Esophagus (tissue), 2 donors: ENCODE results near the gene MACROH2A1. TPM values are rescaled to one million over a fixed set of nuclear protein-coding genes. Genes with fewer than 3 reads are reported as not detected.

ENCODE experiments used
- H3K27ac ChIP-seq, 2 donors: one replicate each; pipeline ENCODE4 v1.5.1; 2013; ENCODE audit warnings: low read depth in 2 of 2, mild to moderate bottlenecking in 2 of 2, inconsistent platforms in 1 of 2, low read length in 1 of 2, moderate library complexity in 1 of 2
- H3K27me3 ChIP-seq, 2 donors: one replicate each; pipeline ENCODE4 v1.6.1; 2013; ENCODE audit warnings: low read length in 2 of 2, control low read depth in 1 of 2, mild to moderate bottlenecking in 1 of 2; ENCODE audit not compliant: insufficient read depth in 2 of 2, control insufficient read depth in 1 of 2
- H3K36me3 ChIP-seq, 2 donors: one replicate each; pipeline ENCODE4 v1.6.1; 2013; ENCODE audit warnings: low read length in 1 of 2; ENCODE audit not compliant: control insufficient read depth in 2 of 2, insufficient read depth in 2 of 2
- H3K4me1 ChIP-seq, 2 donors: one replicate each; pipeline ENCODE4 v1.6.1; 2013; ENCODE audit warnings: low read length in 1 of 2; ENCODE audit not compliant: control insufficient read depth in 2 of 2, insufficient read depth in 2 of 2
- H3K4me3 ChIP-seq, 2 donors: one replicate each; pipeline ENCODE4 v1.5.1; 2013; ENCODE audit warnings: low read length in 2 of 2, mild to moderate bottlenecking in 2 of 2, low read depth in 1 of 2, moderate library complexity in 1 of 2
- H3K9me3 ChIP-seq, 2 donors: one replicate each; pipeline ENCODE4 v1.6.1; 2013; ENCODE audit warnings: mild to moderate bottlenecking in 2 of 2, low read depth in 1 of 2, low read length in 1 of 2, moderate library complexity in 1 of 2; ENCODE audit not compliant: control insufficient read depth in 2 of 2, insufficient read depth in 1 of 2
- WGBS, 2 donors: extraction: QIAGEN DNeasy Blood & Tissue Kit; methylation state at CpG; one replicate each; pipeline ENCODE4 v1.1.7; 2013; 5-methylcytosine and 5-hydroxymethylcytosine counted together
- polyA plus RNA-seq, 2 donors: library from polyadenylated mRNA; stranded (reverse); fragments of 200-250 nt; gene quantifications; one replicate each; pipeline ENCODE4 v1.2.3, GENCODE V29; 2013
- donor health status: healthy with polysubstance abuse.
- donor health status: Bipolar disorder and iron deficiency.

The MACROH2A1 gene
- polyA plus RNA-seq, 2 donors = 210 to 233 TPM

DNA sequence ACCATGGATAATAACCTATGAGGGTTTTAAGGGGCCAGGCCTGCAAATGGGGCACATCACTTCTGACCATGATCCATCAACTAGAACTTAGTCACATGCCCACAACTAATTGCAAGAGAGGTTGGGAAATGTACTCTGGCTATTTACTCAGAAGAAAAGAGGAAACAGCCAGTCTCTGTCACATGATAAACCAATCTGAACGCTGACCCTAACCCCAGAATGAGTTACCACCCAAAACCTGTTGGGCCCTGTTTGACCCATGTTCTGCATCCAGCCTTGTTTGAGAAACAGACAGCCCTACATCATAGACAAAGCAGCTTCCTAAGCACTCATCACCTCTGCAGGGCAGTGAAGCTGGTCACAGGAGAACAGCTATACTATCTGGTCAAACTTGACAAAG lies 5.8 kb downstream of the MACROH2A1 start:
- WGBS, 2 donors = 60 to 80% methylated on average over 1 of the region's 1 CpG
- Histone ChIP-seq H3K27me3 (no peaks in the 10 kb centered on the region), H3K9me3 (no peaks in the 10 kb centered on the region), H3K27ac (no peak overlapping the region), H3K4me3 (no peak overlapping the region), H3K36me3 (peaks cover 0 to 13% of the 10 kb centered on the region in 2 donors), H3K4me1 (peaks cover 13 to 34% of the 10 kb centered on the region in 2 donors)

GRCh38 chr5:135392256-135392655 lies 6.8 kb downstream of the MACROH2A1 start:
- Histone ChIP-seq H3K4me1 (peaks cover 13 to 39% of the 10 kb centered on the region in 2 donors), H3K9me3 (no peaks in the 10 kb centered on the region), H3K27ac (peak overlapping the region in 1 of 2 donors; percentile 6), H3K4me3 (no peak overlapping the region), H3K27me3 (no peaks in the 10 kb centered on the region), H3K36me3 (peaks cover 0 to 15% of the 10 kb centered on the region in 2 donors)
- WGBS, 2 donors = 80 to 88% methylated on average over 2 of the region's 2 CpGs

DNA sequence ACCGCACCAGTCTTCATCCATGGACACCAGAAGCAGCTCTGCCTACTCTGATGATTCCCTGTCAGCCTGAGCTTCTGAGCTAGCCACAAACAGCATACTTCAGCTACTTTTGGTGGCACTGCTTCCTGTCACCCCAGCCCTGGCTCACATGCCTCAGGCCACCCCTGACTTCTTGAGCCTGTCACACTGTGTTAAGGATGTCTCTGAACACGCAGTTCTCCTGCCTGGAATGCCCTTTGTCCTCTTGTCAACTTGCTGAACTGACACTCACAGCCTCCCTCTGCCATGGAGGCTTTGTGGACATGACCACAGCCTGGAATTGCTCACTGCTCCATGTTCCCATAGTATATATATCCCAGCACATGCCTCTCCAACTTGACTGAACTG lies 7.2 kb downstream of the MACROH2A1 start:
- Histone ChIP-seq H3K27ac (no peak overlapping the region), H3K36me3 (peaks cover 0 to 15% of the 10 kb centered on the region in 2 donors), H3K27me3 (no peaks in the 10 kb centered on the region), H3K9me3 (no peaks in the 10 kb centered on the region), H3K4me1 (peaks cover 13 to 40% of the 10 kb centered on the region in 2 donors), H3K4me3 (no peak overlapping the region)
- WGBS, 2 donors = 80 to 81% methylated on average over 2 of the region's 2 CpGs

DNA sequence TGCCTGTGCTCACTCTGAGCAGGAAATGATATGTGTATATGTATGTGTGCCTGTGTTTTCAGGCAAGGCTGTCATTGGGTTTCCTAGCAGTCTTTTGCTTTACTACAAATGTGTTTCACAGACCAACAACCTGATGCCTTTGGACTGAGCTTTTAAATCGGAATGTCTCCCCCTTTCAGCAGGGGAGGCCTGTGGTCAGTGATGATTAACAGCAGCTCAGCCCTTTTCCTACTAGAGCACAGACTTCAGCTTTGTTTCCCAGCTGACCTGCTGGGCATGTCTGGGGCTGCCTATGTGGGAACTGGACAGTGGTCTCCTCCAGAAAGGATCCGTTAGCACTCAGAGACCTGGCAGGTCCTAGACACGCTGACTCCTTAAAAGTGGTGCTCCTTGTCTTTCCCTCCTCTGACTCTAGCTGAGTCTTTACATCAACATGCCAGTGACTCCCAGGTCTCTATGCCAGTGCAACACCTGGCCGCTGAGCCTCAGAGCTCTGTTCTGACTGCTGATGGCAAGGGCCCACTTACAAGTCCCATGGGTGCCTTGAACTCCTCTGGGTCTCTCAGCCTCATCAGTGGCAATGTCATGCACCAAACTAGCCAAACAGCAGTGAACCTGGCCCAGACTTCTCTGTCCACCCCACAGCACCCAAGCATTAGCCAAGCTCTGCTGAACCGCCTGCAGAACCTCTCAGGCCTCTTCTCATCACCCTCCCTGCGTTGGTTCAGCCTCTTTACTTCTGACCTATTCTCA lies 7.7 kb downstream of the MACROH2A1 start:
- Histone ChIP-seq H3K36me3 (peaks cover 0 to 15% of the 10 kb centered on the region in 2 donors), H3K4me1 (peaks cover 13 to 45% of the 10 kb centered on the region in 2 donors), H3K9me3 (no peaks in the 10 kb centered on the region), H3K27me3 (no peaks in the 10 kb centered on the region), H3K4me3 (no peak overlapping the region), H3K27ac (no peak overlapping the region)
- WGBS, 2 donors = 84 to 90% methylated on average over 6 of the region's 6 CpGs

DNA sequence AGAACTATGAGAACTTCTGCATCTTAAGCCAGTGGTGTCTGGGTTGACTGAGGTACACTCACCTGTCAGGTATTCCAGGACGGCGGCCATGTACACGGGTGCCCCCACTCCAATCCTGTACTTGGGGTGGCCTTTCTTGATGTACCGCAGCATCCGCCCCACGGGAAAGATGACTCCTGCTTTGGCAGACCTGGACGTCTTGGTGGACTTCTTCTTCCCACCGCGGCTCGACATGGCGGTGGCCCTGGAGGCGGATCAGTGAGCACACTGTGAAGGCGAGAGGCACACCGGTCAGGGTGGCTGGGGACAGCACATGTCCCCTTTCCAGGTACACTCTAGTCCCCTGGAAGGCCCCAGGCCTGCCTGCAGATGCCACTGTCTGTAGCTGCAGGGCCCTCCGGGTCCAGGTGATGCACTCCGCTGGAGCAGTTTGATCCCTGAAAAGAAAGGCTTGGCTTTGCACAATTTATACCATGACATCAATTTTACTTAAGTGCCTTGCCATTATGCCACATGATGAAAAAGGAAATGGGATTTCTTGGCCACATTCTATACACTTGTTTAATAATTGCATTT lies 10.1 kb downstream of the MACROH2A1 start:
- no peak overlapping the region for H3K4me3 ChIP-seq
- peaks cover 10 to 33% of the 10 kb centered on the region in 2 donors for H3K36me3 ChIP-seq
- H3K27me3 ChIP-seq = no peaks in the 10 kb centered on the region
- H3K4me1 ChIP-seq = peaks cover 10 to 48% of the 10 kb centered on the region in 2 donors
- peaks cover 0 to 2% of the 10 kb centered on the region in 2 donors for H3K9me3 ChIP-seq
- 93 to 94% methylated on average over 16 of the region's 16 CpGs for WGBS, 2 donors
- no peak overlapping the region for H3K27ac ChIP-seq

DNA sequence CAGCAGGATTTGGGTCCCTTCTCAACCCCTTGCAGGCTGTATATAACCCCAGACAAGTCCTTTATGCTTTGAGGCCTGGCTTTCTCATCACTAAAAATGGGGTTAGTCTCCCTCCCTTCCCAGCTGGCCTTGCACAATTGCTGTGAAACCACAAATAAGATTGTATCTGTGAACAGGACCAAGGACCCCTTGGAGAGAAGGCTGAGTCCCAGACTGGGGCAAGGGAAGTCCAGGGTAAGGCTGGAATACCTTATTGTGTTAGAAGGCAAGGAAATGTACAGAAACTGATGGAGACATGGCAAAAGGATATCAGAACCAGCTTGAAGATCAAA lies 11.4 kb downstream of the MACROH2A1 start:
- Histone ChIP-seq H3K36me3 (peaks cover 12 to 40% of the 10 kb centered on the region in 2 donors), H3K27ac (peak overlapping the region; percentile 96 to 98), H3K4me1 (peaks cover 8 to 46% of the 10 kb centered on the region in 2 donors), H3K4me3 (no peak overlapping the region), H3K27me3 (no peaks in the 10 kb centered on the region), H3K9me3 (peaks cover 0 to 2% of the 10 kb centered on the region in 2 donors)

DNA sequence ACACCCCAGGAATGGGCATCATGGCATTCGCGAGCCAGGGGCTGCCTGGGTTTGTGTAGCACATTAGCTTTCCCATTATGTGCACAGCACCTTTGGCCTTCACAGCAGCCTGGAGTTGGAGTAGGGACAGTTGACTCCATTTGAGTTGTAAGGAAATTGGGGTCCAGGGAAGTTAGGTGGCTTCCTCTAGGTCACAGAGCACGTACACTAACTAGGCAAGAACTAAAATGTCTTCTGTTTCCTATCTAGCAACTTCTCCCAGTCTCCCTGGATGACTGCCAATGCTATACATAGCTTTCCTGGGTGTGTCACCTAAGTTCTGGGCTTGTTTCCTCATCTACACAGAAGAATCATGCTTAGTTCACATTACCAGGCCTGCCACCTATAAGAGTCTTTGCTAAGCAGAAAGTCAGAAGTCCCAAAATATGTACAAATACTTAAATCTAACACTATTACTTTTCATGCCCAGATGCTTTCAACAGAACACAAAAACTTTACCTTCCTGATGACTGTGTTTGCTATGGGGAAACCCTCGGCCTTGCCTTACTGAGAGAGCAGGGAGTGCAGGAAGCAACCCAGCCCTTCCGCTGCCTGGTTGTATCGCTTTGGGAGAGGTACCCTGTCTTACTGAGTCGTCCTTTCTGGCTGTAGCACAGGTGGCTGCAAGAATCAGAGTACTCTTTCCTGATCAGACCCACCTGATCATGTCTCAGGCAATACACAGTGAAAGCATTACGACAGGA lies 12.0 kb downstream of the MACROH2A1 start:
- Histone ChIP-seq H3K4me1 (peaks cover 7 to 46% of the 10 kb centered on the region in 2 donors), H3K27ac (peak overlapping the region; percentile 96 to 98), H3K4me3 (no peak overlapping the region), H3K27me3 (no peaks in the 10 kb centered on the region), H3K36me3 (peaks cover 12 to 39% of the 10 kb centered on the region in 2 donors), H3K9me3 (peaks cover 0 to 2% of the 10 kb centered on the region in 2 donors)
- 70 to 73% methylated on average over 8 of the region's 8 CpGs for WGBS, 2 donors

- 72 to 83% methylated on average over 3 of the region's 3 CpGs for WGBS, 2 donors
- H3K27ac ChIP-seq = peak overlapping the region; percentile 96 to 98
- H3K4me1 ChIP-seq = peaks cover 0 to 36% of the 10 kb centered on the region in 2 donors
Measured at GRCh38 chr5:135386096-135386495, 12.9 kb downstream of the MACROH2A1 start.

GRCh38 chr5:135385576-135385975 lies 13.5 kb downstream of the MACROH2A1 start:
- H3K36me3 ChIP-seq = peaks cover 12 to 31% of the 10 kb centered on the region in 2 donors
- H3K27me3 ChIP-seq = no peaks in the 10 kb centered on the region
- peak overlapping the region; percentile 66 to 82 for H3K27ac ChIP-seq
- H3K4me3 ChIP-seq = no peak overlapping the region
- peaks cover 0 to 34% of the 10 kb centered on the region in 2 donors for H3K4me1 ChIP-seq
- WGBS, 2 donors = 80 to 88% methylated on average over 3 of the region's 3 CpGs
- H3K9me3 ChIP-seq = peaks cover 0 to 2% of the 10 kb centered on the region in 2 donors

More at GRCh38 chr5:135386096-135386495, 12.9 kb downstream of the MACROH2A1 start:
- Histone ChIP-seq H3K9me3 (peaks cover 0 to 2% of the 10 kb centered on the region in 2 donors), H3K4me3 (no peak overlapping the region), H3K36me3 (peaks cover 12 to 31% of the 10 kb centered on the region in 2 donors), H3K27me3 (no peaks in the 10 kb centered on the region)
